ENCODE data around the gene MYLK4.

MYLK4 gene

DNA sequence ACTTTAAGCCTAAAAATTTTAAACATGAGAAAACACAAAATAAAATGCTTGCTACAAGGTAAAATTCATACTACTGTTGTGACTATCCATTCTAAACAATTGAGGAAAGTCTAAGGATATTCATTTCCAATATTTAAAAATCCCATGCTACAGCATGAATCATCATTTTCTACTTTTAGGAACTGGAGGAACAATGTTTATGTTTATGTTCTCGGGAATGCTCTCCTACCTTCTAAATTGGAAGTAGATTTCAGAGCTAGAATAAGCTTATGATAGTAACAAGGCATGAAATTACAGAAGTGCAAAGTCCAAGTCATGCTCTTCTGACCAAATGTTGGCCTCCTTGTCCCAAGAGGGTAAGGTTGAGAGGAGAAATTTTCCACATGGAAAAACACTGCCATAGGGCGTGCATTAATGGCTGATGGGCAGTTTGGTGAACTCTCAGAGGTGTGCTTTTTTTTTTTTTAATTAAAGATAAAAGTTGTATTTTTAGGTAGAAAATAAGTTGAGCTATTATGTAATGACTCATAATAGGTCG lies 6.0 kb upstream of the MYLK4 start:
- no peak for DNase-seq (ENCODE audit: low read depth, low spot score)

DNA sequence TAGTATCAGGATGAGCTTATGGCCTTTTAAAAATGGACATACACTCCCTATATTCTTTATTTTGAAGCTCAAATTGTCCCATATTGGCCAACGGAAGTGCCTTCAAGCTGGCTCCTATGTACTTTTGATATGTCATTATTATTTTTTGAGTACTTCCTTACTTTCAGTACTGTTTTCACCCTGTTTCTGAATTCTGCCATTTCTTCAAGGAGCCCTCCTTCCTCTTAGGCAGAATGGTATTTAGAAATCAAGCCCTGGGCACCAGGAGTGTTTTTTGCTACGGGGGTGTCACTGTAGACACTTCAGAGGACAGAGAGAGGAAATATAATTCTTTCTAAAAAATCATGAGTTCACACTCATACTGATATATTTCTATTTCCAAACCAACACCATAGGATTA lies 5.5 kb upstream of the MYLK4 start:
- no peak for DNase-seq (ENCODE audit: low read depth, low spot score)

DNA sequence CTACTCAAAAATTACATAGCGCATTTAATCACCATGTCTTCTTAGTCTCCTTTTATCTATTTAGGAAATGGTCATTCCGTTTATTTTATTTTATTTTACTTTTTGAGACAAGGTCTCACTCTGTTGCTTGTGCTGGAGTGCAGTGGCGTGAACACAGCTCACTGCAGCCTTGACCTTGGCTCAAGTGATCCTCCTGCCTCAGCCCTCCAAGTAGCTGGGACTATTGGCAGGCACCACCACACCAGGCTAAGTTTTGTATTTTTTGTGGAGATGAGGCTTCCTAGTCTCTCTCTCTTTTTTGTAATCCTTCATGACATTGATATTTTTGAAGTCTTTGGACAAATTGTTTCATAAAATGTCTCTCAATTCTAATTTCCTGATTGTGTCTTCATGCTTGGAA lies 4.7 kb upstream of the MYLK4 start:
- DNase-seq (ENCODE audit: low read depth, low spot score): no peak

DNA sequence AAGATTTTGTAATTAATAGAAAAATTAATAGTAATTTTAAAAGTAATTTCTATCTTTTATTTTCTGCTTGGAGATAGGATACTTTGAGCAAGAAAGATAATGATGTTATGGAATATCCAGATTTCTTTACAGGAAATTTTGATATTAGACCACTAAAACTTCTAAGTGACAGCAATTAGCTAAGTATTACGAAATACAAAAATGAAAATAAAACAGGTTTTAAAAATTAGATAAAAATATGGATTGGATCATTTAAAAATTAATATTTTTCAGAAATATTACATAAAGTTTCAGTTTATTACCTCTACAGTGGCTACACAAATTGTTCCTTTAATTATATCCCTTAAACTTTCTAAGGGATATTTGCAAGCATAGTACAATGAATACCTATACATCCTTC lies 4.2 kb upstream of the MYLK4 start:
- no peak for DNase-seq (ENCODE audit: low read depth, low spot score)

DNA sequence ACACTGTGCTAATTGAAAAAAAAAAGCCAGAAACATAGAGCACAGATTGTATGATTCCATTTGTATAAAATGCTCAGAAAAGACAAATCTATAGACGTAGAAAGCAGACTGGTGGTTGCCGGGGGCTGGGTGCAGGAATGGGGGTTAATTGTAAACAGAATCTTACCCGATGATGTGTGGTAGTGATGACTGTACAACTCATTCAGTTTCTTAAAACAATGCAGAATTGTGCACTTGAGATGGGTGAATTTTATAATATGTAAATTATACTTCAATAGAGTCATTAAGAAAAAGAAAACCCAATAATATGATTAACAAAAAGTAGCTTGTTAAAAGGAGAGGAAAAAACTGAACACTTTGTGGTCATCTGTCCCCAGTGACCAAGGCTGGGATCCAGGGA lies 3.7 kb upstream of the MYLK4 start:
- no peak for DNase-seq (ENCODE audit: low read depth, low spot score)

DNA sequence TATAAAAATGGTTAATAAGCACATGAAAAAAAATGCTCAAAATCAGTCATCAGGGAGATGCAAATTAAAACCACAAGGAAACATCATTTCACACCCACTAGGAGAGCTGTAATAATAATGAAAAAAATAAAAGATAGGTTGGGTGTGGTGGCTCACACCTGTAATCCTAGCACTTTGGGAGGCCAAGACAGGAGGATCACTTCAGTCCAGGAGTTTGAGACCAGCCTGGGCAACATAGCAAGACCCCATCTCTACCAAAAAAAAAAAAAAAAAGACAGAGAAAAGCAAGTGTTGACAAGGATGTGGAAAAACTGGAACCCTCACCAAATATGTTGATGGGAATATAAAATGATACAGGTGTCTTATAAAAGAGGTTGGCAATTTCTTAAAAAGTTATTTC lies 3.0 kb upstream of the MYLK4 start:
- DNase-seq (ENCODE audit: low read depth, low spot score): no peak

DNA sequence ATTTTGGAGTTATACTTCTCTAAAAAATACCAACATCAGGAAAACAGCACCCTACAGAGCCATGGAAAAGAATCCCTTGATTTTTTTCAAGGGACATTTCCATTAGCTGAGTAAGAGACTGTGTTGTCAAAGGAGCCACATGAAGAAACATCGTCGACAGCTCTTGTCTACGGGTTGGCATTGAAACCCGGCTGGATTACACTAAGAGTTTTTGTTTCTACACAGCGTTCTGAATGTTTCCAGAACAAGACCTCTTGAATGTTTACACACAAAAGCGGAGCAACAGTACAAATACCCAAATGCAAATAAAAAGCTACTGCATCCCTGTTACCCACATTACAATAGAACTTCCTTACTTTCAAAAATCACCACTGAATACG lies 2.4 kb upstream of the MYLK4 start:
- DNase-seq (ENCODE audit: low read depth, low spot score): no peak

DNA sequence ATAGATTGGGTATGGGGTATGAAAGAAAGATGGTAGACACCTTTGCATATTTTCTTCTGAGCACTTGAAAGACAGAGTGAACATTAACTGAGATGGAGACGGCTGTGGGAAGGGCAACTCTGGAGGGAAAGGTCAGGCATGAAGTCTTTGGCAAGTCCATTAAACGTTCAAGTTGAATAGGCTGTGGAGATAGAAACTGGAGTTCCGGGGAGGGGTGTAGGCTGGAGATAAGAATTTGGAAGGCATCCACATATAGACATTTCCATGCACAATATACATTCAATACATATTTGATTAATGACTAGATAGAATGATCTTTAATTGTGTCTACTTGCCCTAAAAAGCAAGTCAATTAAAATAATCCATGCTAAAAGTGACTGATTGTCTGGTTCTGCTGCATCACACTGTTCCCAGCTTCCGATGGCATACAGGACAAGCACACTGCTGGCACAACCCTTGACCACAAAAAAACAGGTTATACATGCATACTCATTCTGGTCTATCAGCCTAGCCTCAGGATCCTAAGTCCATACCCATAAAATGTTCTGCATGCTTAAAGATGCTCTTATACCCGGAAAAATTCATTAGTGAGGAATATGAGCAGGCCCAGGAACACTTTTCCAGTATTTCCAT lies 1.9 kb upstream of the MYLK4 start:
- no peak for DNase-seq (ENCODE audit: low read depth, low spot score)

DNA sequence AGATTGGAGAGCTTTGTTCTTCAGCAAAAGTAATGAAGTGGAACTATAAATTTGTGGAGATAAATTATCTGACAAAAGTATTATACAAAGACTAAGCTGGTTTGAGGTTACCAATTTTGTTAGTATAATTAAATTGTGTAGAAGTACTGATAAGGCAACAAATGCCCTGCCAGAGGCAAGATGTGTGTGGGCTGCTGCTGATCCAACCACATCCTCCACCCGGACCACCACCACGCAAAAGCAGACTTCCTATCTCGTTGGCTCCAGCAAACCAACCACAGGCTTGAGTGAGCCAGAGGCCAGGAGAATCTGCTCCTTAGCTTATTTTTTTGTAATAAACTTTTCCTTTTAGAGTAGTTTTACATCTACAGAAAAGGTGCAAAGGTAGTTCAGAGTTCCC lies 1.1 kb upstream of the MYLK4 start:
- no peak for DNase-seq (ENCODE audit: low read depth, low spot score)

DNA sequence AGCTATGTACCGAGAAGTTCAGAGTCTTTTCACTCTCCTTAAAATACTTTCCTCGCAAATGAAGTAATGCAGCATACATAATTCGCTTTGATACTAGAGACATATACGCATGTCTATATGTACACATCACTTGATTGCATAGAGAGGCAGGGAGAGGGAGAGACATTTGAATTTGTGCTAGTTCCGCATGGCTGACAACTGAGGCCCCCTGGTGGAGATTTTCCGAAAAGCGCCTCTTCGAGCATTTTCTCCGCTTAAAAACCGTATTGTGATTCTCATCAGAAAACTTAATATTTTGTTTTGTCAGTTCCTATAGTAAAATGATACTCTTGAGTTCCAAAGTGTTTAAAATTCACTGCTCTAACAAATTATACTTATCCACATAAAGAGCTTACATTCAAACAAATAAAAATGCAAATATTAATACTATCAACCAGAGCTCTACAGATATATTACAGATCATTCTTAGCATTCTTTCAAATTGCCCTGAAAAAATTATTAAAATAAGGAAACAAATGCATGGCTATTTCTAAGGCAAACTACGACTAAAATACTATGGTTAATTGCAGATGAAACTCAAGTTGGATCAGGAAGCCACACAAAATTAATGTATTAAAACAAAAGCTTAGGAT lies 637 bp downstream of the MYLK4 start:
- peak; percentile 68 for DNase-seq (ENCODE audit: low read depth, low spot score)

DNA sequence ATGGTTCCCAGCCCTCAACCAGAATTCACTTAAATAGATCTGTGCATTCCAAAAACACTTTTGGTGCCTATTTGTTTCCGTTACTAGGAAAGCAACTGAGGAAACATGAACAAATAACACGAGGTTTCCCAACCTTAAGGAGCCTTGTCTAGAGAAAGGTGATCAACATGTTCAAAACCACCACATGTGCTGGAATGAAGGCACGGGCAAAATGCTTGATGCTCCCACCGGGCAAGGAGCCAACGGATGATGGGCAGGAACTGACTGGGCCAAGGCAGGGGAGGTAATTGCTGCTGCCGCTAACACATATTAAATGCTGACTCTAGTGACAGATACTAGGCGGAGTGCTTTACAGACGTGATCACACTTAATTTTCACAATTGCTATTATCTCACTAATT lies 2.5 kb downstream of the MYLK4 start:
- no peak for DNase-seq (ENCODE audit: low read depth, low spot score)

DNA sequence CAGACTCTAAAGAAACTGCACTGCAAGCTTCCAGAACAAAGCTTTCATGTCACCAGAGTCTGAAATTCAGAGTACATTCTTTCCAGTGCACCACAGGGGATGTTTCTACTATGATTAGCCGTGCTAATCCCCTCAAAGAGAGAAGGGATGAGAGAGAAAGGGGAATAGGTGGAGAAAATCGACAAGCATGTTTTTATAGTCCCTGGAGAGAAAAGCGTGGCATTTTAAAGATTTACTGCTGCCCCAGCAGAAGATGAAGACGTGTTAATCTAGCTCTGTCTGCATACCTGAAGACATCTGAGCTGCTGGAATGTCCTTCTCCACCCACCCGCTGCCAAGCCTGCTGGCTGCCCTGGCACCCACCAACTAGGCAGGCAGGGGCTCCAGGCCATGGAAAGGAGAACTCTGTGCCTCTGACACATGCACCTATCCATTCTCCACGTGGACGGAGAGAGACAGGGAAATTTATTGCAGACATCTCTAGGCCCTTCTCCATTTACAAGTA lies 4.1 kb downstream of the MYLK4 start:
- peak; percentile 71 for DNase-seq (ENCODE audit: low read depth, low spot score)

DNA sequence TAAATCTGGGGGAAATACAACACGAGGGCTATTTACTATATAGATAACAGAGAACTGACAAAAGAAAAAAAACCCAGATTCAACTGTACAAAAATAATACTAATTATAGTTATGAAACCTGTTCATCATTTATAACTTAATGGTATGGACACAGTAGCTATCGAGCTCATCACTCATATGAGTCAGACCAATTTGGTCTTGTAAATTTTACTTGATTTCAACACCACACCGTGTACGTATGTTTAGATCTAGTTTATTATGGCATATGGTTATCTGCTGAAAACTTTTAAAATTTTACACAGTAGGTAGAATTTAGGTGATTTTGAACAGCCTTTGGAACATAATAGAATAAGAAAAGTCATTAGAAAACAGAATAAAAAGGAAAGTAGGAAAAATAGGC lies 5.5 kb downstream of the MYLK4 start:
- no peak for DNase-seq (ENCODE audit: low read depth, low spot score)

DNA sequence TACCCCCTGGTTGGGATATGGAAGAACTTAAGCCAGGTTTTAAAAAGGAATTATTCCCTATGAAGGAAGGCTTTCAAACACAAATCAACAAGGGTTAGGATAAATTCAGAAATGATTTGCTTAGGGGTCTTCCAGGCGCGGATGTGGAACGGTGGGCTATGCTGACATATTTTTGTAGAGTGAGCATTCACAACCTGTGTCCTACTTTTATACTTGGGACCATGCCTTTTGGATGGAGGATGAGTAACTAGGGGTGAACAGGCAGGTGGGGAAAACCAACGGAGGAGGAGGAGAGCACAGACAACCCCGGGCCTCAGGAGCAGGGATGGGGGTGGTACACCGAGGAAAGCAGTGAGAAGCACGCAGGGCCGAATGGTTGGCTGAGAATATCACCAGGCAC lies 5.9 kb downstream of the MYLK4 start:
- no peak for DNase-seq (ENCODE audit: low read depth, low spot score)

DNA sequence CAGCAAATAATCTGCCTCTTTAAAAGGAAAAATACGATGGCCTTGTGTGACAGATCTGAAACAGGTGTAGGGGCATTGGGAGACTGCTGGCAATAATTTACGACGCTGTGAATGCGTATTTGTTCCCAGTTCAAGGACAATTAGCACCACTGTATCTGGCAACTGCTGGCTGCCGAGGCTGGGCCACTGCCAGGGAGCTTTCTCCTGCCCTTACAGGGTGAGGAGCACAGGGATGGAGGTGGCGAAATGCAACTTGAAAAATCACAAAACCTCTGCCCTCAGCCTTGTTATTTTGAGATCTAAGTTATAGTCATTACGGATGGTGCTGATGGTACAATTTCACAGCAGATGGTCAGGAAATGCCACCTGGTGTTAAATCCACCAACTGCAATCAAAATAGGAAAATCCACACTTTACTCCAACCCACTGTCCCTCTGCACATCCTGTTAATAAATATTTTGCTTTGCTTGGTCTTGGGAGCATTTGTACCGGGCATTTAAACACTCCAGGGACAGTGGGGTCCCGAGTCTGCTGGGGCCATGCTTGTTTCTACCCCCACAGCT lies 6.4 kb downstream of the MYLK4 start:
- no peak for DNase-seq (ENCODE audit: low read depth, low spot score)

DNA sequence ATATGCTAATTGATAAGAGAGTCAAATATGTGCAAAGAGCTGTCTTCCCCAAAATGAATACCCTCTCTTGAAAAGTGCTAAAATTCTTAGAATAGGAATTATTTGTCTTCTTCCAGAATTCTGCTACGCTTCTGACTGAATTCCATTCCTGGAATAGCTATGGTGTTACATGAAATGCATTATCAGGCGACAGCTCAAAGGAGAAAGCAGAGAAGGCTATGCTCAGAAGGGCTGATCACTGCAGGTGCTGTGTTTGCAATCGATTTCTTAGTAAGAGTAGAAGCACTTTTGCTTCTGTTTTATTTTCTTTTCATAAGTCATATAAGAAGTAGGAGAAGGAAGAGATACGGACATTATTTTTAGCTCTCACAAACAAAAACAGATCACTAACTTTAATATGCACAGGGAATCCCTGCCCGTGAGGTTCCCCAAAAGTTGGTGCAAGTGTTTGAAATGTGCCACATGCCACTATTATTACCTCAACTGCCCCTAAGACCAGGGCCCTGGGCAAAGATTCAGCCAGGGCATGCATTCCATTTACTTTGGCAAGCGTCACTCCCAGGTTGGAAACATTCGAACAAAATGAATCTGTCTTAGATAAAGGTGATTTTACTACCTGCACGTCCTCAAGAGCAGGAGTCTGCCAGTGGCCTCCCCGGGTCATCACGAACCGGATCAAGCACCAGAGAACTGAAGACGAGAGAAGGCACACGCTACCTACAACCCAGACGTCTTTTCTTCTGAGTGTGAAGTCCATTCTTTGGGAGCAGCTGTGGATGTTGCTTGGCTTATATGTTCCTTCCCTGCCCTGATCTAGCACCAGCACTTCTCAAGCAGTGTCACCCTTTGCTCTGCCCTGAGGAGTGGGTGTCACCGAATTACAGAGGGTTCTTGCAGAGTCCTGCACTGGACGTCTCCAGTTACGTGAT lies 7.2 kb downstream of the MYLK4 start:
- DNase-seq (ENCODE audit: low read depth, low spot score): no peak

DNA sequence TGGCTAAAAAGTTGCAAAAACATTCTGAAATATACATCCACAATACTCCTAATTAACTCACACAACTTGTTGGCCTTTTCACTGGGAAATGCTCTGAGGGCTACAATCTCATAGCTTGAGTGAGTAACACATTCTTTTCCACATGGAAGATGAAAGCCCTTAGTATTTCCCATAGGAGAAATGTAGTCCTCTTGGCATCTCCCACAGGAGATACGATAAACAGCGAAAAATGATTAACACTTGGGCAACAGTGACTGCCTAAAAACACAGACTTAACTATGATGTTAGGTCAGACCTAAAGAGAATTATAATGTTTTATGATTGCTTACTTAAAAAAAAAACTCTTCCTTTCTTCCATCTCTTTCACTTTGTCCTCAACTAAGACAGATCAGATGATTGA lies 9.0 kb downstream of the MYLK4 start:
- peak; percentile 63 for DNase-seq (ENCODE audit: low read depth, low spot score)

DNA sequence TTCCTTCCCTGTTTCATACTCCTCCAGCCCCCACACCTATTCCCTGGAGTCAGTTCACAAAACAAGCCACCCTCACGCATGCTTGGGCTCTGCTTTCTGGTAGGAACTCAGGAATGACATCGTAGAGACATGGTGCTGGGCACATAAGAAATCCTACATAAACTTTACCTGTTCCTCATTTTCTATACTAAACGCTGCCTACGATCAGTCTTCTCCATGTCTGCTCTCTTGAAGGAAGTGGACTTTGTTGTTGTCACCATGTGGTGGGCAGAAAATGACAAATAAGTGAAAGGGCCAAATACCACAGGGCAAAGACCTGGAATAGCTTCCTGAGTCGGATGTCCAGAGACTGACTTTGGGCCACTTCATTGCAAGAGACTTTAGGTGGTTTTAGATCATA lies 10.1 kb downstream of the MYLK4 start:
- no peak for DNase-seq (ENCODE audit: low read depth, low spot score)

DNA sequence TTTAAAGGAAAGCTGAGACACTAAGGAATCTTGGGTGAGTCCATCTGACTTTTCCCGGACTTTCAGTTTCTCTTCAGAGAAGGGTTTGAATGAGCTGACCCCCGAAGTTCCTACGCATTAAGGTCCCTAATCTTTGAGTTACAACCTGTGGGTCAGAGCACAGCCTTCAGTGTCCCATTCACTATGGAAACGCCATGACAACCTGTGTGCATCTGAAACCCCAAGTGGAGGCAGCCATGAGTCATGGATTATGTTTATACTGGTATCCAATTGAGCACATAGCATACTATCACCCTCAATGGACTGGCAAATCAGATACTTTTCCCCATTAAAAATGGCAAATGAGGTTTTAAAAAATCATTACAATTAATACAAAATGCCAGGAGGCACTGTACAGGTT lies 11.4 kb downstream of the MYLK4 start:
- peak; percentile 70 for DNase-seq (ENCODE audit: low read depth, low spot score)

DNA sequence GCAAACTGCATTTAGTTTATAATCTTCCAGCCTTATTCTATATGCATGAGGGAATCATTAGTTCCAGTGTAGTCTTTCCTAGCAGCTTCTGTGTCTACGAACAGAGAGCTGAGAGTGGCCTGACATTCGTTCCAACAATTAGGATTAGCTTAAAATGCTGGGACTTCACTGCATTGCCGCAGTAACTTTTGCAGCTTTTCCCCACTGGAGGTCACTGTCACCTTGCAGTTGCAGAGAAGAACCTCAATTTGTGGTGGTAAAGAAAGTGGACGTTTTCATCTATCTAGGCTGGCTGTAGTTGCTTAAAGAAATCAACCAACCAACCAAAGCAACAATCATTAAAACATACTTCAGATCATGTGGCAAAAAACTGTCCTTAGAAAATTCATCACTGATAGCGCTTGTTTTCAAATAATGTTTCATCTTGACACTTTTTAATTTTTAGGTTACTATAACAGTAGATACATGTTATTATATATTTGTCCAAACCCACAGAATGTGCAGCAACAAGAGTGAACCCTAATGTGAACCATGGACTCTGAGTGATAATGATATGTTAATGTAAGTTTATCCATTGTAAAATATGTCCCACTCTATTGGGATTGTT lies 12.2 kb downstream of the MYLK4 start:
- peak; percentile 80 for DNase-seq (ENCODE audit: low read depth, low spot score)

DNA sequence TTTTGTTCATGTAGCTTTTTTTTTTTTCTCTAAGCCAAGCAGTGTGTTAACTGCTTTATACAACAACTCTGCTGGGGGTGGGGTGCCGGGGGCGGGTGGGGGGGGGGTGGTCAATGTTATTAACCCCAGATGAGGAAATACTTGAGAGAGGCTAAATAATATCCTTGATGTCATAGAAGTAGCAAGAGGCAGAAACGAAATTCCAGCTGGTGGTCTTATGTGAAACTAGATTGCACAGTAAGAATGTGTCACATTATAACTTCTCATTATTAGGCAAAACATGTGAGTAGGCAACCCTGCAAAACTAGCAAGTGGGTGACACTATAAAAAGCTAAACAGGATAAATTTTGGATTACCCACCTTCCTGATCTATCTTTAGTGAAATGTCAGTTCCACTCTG lies 12.8 kb downstream of the MYLK4 start:
- no peak for DNase-seq (ENCODE audit: low read depth, low spot score)

Measured in astrocyte of the hippocampus (primary cell).